ENCODE data around the gene ZEB2.

DNA sequence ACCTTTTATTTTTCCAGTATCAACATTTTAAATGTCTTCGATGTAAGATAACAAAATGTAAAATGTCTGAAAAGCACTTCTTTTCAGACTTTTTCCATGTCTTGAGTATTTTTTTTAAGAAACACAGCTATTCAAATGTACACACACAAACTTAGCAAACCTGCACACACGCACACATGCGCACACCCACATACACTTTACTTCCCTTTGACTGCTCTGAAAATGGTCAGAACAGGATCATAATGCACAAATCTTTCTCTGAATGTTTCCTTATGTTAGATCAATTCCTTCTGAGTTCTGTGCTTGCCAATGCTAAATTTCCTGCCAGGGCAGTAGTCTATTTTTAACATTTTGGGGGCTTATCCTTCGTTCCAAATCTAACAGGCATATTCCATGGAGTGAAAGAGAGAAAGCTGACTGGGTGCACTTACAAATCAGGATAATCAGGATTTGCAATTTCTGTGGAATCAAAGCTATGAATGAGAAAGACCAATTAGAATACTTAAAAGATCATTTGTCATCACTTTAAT is 136.3 kb downstream of the ZEB2 start:
- TF ChIP-seq, protein P1, sequence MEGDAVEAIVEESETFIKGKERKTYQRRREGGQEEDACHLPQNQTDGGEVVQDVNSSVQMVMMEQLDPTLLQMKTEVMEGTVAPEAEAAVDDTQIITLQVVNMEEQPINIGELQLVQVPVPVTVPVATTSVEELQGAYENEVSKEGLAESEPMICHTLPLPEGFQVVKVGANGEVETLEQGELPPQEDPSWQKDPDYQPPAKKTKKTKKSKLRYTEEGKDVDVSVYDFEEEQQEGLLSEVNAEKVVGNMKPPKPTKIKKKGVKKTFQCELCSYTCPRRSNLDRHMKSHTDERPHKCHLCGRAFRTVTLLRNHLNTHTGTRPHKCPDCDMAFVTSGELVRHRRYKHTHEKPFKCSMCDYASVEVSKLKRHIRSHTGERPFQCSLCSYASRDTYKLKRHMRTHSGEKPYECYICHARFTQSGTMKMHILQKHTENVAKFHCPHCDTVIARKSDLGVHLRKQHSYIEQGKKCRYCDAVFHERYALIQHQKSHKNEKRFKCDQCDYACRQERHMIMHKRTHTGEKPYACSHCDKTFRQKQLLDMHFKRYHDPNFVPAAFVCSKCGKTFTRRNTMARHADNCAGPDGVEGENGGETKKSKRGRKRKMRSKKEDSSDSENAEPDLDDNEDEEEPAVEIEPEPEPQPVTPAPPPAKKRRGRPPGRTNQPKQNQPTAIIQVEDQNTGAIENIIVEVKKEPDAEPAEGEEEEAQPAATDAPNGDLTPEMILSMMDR (IDR thresholded peaks at IDR 0.05; ENCODE audit: low read length) = no peak
- TF ChIP-seq EZH2 (IDR thresholded peaks at IDR 0.05; ENCODE audit: borderline replicate concordance, low read length) = no peak
